ENCODE data around the gene TRIM8.

The TRIM8 gene, protein sequence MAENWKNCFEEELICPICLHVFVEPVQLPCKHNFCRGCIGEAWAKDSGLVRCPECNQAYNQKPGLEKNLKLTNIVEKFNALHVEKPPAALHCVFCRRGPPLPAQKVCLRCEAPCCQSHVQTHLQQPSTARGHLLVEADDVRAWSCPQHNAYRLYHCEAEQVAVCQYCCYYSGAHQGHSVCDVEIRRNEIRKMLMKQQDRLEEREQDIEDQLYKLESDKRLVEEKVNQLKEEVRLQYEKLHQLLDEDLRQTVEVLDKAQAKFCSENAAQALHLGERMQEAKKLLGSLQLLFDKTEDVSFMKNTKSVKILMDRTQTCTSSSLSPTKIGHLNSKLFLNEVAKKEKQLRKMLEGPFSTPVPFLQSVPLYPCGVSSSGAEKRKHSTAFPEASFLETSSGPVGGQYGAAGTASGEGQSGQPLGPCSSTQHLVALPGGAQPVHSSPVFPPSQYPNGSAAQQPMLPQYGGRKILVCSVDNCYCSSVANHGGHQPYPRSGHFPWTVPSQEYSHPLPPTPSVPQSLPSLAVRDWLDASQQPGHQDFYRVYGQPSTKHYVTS

DNA sequence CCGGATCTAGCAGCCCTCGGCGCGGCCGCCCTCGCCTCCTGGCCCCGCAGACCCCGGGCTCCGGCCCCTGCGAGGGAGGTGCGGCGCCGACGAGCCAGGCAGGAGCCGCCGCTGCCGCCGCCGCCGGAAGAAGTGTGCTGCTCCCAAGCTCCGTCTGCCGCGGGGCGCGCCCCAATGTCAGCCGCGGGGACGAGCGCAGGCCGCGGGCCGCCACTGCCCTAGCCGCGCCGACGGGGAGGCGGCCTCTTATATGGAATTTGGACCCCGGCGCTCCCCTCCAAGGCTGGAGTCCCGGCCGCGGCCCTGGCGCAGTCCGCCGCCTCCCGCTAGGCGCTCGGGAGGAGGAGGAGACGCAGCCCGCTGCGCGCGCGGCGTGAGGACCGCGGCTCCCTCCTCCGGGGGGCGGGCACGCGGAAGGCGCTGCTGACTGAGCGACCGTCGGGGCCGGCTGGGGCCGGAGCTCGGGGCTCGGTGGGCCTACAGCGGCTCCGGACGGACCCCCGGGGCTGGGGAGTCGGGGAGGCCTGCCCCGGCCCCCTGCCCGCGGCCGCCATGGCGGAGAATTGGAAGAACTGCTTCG is at the start of gene TRIM8:
Gene TRIM8, plus strand, starts transcription at position 414 of the 580 bp plus-strand sequence. Its CDS starts 139 bp downstream, at position 553.
- DNase-seq = peak; percentile 72
- no peak for ATAC-seq

DNA sequence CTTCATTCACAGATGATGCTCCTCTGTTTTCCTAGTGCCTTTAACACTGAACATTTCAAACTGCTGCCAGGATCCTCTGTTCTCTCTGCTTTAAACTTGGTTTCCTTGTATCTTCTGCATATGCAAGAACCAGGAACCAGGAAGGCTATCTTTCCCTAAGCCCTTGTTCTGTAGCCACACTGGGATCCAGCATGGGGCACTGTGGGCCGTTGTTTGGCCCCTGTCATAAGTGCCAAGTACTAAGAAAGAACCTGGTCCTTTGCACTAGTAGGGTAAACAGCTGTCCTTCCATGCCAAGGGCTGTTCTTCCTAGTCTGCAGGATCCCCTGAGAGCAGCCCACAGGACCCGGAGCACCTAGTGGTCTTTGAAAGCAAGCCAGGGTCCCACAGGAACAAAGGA is 49.0 kb upstream of the TRIM8 start:
- no peak for DNase-seq

DNA sequence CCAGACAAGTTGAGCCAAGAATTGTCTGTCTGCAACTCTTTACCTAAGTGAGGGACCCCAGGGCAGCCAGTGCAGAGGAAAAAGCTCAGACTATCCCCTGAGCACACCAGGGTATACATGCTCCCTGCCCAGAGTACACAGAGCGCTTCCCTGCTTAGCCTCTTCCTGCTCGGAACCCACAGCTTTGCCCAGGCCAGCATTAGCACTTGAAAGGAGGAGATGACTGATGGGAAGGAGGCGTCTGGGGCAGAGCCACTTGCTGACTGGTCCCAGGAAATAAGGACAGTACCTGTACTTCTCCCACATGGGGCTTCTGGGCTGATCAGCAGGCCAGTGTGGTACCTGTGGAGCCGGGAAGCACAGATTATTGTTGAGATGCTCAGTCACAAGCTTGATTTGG is 48.4 kb upstream of the TRIM8 start:
- DNase-seq (no peak), ATAC-seq (no peak)

More for the DNA sequence above, 49.0 kb upstream of the TRIM8 start:
- no peak for ATAC-seq

DNA sequence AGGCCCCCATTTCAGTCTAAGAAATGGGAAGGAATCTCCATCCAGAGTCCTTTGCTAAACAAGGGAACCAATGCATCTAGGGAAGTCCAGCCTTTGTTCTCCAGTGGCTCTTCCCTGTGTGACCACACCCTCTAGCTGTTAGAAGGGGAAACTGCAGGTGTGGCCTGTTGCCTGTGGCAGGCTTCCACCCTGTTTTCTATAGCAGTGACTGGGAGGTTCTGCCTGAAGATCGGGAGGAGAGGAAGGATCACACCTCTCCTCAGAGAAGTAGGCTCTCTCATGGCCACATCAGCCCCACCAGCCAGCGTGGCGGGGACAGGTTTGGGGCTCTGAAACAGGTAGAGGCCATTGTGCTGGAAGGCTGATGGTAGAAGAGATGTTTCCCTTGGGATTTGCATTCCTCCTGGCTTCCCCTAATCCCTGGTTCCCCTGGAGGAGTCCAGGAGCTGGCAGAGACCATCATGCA is 47.7 kb upstream of the TRIM8 start:
- ATAC-seq = no peak
- DNase-seq = peak; percentile 28

DNA sequence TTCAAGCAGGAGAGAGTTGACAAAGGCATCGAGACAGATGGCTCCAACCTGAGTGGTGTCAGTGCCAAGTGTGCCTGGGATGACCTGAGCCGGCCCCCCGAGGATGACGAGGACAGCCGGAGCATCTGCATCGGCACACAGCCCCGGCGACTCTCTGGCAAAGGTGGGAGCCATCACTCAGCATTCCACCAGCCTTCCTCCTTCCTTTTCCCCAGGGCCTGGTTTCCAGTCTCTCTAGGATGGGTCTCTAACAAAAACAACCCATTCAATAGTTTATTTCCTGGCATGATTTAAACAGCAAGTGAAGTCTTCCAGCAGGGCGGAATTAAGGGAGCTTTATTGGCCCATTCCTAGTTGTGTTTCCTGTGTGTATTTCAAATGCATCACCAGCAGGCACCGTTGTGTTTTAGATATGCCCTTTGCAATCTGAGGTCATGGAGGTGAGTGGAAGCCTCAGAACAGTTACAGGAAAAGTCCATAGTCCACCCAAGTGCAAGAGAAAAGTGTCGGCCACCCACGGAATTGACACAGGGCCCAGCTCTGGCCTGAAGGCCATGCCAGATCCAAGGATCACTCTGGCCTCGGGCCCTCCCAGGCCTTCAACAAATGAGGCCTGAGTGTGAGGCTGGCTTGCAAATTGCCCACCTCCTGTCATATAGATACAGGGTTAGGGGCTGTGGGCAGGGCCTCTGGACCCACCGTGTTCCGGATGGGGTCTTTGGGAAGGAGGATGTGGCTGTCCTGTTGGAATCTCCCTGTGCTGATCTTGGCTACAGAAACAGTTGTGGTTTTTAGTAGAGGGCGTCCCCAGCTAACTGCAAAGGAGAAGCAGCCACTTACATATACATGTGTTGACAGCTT is 46.9 kb upstream of the TRIM8 start:
- DNase-seq (no peak), ATAC-seq (no peak)

DNA sequence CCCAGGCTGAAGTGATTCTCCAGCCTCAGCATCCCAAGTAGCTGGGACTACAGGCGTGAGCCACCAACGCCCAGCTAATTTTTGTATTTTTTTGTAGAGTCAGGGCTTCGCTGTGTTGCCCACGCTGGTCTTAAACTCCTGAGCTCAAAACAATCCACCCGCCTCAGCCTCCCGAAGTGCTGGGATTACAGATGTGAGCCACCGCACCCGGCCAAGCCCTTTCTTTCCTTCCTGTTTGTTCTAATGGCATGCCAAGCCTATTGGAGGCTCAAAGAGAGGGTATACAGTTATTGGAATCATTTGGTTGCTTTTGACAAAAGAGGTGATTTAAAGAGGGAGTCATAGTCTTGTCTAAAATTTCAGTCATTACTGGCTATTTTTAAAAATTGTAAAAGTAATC is 46.0 kb upstream of the TRIM8 start:
- no peak for DNase-seq
- no peak for ATAC-seq

DNA sequence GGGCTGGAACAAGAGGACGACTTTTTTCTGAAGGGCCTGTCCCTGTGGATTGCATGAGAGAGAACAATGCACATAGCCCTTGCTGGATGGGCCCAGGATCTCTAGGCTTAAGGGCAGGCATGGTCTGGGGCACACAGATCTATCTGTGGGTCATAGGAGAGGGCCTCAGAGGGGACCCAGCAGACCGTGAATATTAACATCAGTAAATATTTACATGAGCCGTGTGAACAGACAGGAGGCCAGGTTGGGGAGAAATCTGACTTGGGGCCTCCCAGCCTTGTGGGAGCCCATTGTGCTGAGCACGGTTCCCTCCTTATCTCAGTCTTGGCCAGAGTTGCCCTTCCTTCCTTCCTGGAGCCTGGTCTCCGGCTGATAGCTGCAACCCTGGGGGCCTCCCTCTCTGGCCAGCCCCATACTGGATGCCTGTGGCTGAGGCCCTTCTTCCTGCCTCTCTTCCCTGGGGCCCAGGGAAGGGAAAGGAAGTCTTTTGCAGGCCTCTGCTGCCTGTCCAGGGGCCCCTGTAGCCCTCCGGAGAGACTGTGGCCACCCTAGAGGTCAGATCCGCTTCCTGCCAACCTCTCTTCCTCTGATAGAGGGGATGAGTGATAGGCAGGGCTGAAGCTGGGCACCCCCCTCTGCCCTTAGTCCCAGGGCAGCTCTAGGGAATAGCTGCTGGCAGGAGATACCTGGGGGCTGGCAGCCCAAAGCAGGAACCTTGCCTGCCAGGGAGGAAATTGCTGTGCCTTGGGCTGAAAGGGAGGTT is 44.5 kb upstream of the TRIM8 start:
- no peak for DNase-seq
- no peak for ATAC-seq

DNA sequence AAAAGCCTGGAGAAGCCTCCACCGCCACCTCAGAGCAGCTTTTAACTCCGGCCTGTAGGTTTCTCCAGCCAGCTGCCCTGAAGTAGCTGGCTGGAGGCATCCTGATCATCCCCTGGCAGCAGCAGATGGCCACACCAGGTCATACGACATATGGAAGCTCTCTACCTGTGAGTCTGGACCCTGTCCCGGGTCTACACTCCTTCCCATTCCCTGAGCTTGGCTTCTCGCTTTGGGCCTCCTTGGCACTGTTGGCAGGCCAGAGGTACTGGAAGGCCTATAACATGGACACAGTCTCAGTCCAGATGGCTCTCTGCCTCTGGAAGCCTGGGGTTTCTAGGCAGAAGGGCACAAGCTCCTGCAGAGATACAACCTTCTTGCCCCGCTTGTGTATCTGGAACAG is 43.5 kb upstream of the TRIM8 start:
- DNase-seq (no peak), ATAC-seq (no peak)

DNA sequence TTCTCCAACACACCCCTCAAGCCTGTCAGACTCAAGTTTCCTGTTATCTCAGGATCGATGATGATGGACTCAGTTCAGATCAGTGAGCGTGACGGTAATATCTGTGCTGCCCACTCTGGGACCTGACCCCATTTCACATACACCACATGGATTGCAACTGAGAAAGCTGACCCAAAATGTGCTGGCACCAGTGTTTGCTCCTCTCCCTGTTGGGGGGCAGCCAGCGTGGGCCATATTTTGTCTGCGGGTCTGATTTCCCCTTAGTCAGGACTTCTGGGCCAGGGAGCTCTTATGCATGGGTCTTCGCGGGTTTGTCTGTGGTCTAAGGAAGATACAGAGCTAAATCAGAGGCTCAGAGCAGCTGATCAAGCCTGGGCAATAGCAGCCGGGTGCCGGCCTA is 42.6 kb upstream of the TRIM8 start:
- ATAC-seq (no peak), DNase-seq (no peak)

DNA sequence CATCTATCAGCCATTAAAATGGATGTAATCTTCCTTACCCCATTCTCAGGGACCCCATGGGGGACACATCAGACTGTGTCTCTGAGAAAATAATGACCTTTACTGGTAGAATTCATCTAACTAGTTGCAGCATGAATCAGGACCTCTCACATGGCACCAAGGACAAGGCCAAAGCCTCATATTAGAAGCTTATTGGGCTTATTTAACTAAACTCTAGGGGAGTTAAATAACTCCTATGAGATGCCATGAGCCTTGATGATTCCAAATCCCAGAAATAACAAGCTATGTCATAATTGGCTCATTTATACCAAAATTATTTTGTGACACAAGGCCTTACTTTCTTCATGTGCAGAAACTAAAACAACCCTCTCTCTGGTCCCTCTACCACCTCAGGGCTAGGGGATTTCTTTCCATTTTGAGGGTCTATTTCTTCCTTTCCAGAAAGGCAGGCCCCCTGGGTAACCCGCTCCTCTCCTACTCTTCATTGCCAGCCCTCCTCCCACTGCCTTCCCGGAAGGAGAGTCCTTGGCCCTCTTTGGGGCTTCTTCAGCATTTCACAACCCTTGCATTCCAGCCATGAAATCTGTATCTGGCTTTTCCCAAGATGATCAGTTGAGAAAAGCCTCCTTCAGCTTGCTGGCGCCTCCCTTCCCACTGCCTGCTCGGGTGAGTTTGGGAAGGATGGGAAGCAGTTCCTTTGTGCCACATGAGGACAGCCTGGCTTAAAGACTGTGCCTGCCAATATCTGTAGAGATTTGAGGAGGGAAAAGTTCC is 41.8 kb upstream of the TRIM8 start:
- no peak for DNase-seq
- no peak for ATAC-seq

DNA sequence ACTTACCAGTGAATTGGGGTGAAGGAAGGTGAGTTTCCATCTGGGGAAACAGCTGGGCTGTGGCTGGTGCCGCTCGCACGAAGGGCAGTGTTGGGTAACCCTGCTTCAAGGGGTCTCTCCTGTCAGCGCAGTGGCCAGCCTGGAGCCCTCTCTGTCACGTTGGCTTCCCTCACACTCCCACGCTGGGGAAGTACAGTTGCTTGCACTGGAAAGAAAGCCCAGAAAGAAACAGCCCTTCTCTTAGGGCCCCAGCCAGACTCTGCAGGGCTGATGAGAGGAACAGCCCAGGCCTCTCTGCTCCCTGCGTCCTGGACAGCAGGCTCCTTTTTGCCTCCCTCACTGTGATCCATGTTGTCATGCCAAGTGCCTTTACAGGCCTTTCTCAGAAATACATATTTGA is 40.3 kb upstream of the TRIM8 start:
- ATAC-seq = no peak
- DNase-seq = no peak

DNA sequence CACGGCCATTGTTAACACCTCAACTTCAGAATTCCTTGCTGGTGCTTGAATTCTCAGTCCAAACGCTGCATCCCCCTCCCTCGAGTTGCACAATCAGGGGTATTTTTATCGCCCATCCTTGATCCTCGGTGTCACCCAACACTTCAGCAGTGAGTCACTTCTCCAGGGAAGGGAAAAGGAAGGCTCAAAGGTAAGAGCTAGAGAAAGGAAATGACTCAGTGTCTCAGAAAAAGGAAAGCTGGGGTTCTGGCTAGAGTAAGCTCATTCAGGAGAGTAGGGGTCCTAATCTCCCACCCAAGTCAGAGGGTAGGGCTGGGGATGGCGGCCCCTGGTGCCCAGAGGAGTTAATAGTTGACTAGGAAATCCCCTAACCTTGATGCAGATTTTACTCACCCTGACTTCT is 39.8 kb upstream of the TRIM8 start:
- no peak for DNase-seq

DNA sequence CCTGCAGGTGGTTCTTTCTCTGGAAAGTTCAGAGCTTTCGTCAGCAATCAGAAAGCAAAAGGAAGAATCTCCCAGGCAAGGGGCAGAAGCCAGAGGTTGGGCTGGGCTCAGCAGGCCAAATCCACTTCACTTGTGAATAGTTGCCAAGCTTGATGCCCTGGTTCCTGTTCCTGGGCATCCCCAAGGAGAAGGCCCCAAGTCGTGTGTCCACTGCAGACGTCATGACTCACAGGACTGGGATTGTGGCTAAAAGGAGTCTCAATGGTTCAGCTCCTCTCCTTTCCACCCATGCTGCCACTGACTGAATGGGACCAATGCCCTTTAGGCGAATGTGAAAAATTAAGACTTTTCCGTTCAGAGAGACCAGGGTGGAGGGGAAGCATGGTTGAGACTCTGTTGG is 38.6 kb upstream of the TRIM8 start:
- ATAC-seq (no peak), DNase-seq (no peak)

More for the DNA sequence above, 39.8 kb upstream of the TRIM8 start:
- no peak for ATAC-seq

DNA sequence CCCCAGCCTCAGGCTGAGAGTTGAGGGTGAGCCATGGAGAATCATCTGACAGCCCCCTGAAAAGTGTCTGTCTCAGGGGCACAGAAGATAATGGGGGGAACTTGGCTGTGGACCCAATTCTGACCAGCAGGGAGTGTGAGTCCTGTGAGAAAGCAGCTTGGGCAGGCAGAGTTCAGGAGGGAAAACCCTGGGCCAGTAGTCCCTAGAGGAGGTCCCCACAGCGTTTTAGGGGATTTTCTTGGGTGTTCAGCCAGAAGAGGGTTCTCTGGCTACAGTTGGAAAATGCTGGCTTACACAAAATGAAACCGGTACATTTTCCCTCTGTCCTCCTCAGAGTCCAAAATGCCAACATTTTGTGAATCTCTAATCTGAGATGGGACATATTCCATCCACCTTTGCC is 35.8 kb upstream of the TRIM8 start:
- no peak for ATAC-seq
- DNase-seq = no peak

DNA sequence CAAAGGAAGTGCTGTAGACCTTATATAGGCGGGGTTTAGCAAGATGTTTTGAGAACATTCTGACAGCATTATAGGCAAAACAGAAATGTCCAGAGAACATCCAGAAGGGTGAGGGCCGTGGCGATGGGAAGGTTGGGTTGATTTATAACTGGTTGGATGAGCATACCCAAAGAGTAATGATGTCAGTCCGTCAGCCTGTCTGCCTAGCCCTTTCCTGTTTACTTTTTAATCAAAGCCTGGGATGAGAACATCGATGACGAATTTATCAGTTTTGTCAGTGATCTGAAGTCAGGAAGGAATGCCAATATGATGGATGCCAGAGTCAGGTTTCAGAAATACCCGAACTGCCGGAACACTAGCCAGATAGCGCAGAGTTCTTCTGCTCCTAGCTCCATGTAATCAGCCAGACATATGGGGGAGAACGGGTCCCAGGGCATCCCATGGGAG is 33.8 kb upstream of the TRIM8 start:
- DNase-seq (no peak), ATAC-seq (no peak)

DNA sequence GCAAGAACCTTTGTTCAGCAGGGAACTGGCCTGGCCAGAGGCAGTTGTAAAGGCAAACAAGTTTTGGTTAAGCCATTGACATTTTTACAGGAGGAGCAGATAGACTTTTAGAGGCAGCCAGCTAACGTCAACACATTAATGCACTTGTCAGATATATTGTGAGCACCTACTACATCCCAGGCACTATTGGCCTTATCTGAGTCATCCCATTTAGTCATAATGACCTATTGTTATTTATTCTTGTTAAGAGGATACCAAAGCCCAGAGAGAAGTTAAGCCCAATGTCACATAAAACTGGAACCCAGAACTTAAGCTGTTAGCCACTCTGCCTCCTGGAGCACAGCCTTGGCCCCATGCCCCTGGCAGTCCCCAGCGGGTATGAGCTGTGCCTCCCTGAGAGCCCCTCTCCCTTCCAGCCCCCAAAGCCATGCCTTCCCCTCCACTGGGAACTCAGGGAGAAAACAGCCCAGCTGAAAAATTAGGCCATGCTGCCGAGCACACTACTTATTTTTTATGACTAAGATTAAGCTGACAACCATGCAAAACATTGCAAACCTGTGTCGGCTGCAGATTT is 32.7 kb upstream of the TRIM8 start:
- DNase-seq (no peak), ATAC-seq (no peak)

DNA sequence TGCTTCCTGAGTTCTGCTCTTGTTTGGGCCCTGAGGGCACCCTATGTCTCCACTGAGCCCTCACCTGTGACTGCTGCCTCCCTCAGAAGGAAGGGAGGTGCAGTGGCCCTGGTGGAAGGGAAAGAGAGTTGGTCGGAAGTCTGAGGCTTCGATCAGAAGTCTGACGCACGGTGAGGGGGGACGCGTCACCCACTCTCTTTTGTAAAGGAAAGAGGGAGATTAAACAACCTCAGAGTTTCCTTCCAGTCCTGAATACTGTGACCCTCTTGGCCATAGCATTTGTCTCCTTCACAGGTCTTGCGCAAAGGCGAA is 31.4 kb upstream of the TRIM8 start:
- ATAC-seq (peak; percentile 84), DNase-seq (peak; percentile 59)

DNA sequence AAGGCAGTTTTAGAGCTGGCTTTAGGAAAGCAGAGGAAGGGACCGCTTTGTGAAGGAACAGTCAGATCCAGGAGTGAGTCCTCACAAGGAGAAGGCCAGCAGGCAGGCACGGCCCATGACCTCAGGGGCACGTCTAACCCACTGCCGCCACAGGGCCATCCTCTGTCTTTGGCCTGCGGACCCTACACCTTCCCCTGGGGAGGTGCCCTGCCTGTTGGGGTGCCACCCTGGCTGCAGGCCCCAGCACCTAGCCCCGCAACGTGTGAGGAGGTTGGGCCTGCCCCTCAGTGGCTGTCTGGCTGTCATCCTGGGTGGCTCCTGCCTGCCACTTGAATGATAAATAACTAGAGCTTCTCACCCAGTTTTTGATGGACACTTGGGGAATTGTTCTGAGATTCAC is 31.0 kb upstream of the TRIM8 start:
- peak; percentile 8 for ATAC-seq
- DNase-seq = no peak

DNA sequence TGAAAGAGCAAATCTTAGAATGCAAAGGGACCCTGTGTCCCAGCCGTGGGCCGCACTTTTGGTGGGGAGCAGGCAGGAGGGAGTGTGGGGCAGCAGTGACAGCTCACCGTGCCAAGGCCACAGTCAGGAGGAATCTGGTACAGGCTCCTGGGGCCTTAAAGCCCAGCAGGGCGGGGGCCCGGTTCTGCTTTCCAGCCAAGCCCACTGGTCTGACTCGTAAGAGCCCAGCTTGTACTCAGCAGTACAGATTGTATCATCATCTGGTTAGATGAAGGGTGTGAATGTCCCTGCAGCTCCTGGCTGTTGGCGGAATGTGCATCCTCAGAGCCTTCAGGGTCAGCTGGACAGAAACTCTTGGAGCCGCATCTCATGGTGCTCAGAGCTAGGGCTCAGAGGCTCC is 30.5 kb upstream of the TRIM8 start:
- DNase-seq (no peak), ATAC-seq (no peak)

DNA sequence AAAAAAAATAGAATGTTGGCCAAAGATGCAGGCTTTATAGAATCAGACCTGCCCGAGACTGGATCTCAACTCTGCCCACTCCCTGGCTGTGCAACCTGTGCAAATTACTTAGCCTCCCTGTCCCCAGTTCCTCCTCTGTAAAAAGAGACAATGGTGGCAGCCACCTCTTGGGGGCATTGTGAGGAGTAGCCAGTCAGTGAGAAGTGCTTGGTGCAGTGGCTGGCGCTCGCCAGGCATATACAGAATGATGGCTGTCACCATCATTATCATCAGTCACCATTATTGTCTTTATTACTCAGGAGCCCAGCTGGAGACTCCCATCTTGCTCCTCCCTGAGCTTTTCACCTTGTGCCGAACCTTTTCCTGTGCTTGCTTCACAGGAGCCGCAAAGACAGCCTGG is 29.4 kb upstream of the TRIM8 start:
- no peak for DNase-seq
- ATAC-seq = no peak

DNA sequence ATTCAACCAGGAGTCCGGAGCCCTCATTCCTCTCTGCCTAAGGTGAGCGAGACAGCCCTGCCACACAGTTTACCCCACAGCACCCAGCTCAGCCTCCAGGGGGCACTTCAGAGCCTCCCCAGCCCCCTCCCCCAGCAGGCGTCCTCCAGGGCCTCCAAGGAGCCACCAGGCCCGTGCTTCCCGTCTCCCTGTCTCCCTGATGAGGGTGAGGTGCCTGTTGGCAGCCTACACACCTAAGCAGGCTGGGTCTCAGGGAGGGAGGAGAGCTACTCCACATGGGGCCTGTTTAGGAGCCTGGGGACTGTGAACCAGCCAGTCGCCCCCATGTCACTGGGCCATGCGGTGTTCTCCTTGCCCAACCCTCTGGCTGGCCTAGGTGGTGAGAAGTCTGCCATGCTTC is 28.9 kb upstream of the TRIM8 start:
- ATAC-seq = no peak
- peak; percentile 48 for DNase-seq

Measured in stimulated activated naive CD8-positive, alpha-beta T cell treated with anti-CD3 and anti-CD28 coated beads, Interleukin-15, Interleukin-2, amounts not matched to agents 100 U/mL and 50 U/mL, for 24 hours (primary cell).